ENCODE data around the gene C1QL1.

C1QL1 gene

DNA sequence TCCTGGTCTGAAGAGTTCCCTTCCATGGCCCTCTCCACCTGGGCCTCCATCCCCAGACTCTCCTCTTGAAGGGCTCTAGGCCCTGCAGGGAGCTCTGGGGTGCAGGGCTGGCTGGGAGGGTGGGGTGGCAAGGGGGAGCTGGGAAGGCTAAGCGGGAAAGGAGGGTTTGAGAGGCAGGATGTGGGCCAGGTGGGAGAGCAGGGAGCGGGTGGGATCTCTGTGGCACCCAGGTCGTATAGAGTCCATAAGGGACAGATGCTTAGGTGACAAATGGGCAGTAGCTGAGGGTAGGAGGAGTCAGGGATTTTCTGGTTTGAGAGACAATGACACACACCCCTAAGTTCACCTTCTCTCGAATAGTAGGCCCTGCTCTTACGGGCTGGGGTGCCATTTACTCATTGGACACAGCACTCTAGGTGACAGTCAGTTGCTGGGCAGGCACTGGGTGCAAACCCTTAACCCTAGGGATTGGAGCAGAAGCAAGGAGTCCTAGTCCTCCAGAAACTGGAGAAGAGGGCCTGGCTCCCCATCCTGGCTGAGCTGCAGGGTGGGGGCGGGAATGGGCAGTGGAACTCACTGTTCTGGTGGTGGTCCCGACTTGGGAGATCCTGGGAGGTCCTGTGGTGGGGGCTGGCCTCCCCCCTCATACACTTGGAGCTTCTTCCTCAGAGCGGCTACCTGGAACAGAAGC, 35.9 kb downstream of the C1QL1 start:
- DNase-seq (ENCODE audit: low read depth, low spot score): no peak

DNA sequence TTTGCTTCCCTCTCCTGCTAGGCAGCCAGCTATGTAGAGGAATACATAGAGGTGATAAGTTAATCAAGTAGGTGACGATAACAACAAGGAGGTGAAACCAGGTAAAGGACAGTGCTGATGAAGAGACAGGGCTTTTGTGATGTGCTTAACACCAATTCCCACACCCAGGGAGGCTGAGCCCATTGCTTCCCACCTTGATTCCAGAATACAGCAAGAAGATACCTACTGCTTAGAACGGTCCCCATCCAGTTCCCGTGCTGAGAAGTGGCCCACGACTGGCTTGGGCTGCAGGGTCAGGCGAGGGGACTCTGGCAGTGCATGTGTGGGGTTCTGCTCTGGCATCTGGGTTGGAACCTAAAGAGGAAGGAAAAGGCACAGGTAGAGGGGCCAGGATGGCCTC, 36.7 kb downstream of the C1QL1 start:
- no peak for DNase-seq (ENCODE audit: low read depth, low spot score)

DNA sequence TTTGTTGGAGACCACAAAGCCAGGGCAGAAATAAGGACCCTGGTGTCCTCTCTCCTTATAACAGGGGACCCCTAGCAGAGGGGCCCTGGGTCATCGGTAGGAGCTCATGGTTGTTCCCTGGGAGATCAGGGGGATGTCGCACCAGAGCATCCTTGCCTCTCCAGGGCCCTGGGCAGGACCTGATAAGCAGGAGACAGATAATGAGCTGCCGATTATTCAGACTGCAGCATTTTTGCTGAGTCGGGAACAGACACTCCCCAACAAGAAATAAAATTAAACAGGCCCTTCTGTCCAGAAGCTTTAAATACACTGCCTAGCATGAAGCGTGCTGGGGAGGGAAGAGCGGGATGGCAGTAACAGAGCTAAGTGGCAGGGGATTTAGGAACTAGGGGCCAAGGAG, 37.4 kb downstream of the C1QL1 start:
- DNase-seq (ENCODE audit: low read depth, low spot score): no peak

DNA sequence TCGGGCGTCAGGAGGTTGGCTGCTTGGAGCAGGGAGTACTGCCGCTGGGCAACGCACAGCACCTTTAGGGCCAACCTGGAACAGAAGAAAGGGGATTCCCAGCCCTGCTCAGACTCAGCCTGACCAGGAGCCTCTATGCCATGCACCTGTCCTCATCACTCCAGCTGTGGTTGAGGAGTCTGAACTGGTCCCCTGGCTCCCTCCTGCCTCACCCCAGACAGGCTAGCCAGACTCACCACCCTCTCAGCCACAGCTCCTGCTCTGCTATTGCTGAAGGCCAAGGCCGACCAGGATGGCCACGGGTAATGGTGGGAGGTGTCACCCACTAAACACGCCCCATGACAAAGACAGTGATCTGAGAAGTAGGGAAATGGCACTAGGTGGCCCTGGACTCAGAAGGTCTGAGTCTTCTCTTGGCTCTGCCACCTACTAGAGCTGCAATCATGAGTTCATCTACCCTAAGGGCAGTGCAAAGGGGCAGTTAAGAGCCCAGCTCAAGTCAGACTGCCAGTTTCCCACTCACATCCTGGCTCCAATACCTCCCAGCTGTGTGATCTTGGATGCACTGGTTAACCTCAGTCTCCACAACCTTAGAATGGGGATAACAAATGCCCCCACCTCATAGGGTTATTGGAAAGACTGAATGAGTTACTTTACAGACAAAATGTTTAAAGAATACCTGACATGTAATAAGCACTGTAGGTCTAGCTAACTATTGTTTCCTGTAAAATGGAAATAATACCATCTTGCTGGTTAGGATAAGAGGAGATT, 39.0 kb downstream of the C1QL1 start:
- no peak for DNase-seq (ENCODE audit: low read depth, low spot score)

DNA sequence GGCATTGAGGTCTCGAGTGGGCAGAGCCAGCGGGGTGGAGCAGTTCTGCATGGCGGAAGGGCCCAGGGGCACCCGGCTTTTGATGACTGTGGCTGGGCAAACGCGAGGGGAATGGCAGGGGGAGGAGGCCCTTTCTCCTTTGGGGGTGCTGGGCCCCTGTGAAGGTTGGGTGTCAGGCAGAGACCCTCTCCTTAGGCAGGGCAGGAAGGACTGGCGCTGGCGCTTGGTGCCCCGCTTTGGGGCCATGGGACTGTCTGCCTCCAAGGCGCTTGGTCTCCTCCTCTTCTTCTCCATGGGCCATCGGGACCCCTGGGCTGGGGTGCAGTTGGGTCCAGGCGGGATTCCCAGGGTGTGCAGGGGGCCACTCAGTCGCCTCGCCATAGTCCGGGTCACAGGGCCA, 40.0 kb downstream of the C1QL1 start:
- DNase-seq (ENCODE audit: low read depth, low spot score): no peak

DNA sequence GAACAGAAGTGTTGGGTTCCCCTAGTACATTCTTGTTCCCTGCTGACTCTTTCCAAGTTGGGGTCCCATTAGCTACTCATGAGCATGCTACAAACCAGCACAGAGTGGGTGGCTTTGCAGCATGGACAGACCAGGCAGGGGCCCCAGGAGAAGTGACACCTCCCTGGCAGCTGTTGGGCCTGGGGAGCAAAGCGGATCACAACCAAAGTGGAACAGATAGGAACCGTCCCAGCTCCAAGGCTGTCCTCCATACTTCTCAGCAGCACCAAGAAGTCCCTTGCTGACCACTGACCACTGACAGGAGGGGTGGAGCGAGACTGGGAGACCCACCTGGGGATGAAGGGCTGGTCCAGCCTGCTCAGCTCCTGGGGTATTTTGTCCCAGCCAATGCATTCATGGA, 40.4 kb downstream of the C1QL1 start:
- no peak for DNase-seq (ENCODE audit: low read depth, low spot score)

DNA sequence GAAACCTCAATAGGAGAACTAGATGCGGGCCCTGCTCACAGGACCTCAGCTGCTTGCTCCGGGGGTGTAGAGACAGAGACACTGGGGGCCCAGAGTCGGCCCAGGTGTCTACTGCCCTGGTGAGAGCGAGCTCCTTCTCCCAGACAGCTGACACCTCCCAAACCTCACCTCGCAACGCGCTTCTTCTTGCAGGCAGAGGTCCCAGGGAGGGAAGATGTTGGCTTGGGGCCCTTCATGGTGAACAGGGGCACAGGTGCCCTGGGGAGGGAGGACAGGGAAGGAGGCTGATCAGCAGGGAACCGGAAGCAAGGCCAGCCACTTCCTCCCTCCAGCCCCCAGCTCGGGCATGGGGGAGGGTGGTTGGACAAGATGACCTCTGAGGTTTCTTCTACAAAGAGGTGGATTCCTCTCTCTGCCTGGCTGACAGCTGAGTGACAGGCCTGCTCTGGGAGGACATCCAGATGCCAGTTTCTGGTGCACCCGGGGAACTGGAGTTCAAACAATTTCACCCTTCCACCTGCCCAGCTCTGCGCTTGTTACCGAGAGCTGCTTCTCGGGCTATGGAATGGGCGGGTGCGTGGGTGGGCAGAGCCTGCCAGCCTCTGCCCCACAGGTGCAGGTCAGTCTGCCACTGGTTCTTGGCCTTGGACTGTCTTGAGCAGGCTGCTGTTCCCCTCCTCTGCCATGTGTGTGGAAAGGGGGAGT, 41.1 kb downstream of the C1QL1 start:
- no peak for DNase-seq (ENCODE audit: low read depth, low spot score)

DNA sequence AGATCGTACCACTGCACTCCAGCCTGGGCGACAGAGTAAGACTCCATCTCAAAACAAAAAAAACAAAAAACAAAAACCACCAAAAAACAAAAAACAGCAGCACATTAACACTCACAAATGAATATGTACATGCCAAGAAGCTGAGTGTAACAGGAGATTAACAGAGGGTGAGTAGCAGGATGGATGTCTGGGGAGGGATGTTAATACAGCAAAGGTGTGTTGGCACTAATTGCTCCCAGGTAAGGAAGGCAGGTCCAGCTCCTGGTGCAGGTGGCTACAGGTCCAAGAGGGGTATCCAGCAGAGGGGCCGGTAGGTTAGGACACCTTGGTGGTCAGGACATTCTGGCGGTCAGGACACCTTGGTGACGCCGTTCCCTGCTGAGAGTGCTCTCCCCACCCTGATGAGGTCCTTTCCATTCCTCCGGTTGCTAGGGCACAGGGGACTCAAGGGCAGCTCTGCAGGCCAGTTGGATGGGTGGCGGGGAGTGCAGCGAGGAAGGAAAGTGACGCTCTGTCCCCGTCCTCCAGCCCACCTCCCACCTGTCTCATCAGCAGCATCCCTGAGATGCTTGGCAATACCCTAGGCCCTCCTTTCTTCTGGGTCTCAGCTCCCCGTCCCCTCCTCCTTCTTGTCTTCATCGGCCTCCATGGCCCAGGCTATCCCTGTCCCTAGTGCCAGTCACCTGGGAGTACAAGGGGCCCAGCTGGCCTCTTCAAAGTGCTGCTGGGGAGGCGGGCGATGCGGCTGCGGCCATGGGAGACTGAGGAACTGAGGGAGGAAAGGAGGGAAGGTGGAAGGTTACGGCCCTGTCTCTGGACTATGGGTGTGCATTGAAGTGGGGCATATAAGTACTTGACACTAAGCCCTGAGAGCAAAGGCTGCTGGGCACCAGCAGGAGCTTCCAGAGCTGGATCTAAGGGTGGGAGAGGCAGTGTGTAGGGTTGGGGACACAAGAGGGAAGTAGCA, 42.1 kb downstream of the C1QL1 start:
- no peak for DNase-seq (ENCODE audit: low read depth, low spot score)

DNA sequence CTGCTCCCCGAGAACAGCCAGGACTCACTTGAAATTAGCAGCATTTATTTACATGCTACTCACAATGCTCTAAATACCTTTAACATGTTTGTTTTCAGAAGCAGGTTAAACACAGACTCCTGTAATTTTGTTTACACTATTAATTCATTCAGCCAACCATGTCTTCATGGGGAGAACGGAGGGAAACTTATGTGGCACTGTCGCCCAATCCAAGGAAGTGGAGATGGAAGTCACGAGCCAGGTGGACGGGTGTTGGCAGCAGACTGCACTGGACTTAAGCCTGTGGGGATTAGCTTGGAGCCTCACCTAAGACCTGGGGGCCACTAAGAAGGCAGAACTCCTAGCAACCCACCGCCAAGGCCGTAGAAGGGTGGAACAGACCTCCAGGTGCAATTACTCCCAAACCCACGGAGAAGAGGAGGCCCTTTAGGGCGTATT, 44.0 kb downstream of the C1QL1 start:
- no peak for DNase-seq (ENCODE audit: low read depth, low spot score)

DNA sequence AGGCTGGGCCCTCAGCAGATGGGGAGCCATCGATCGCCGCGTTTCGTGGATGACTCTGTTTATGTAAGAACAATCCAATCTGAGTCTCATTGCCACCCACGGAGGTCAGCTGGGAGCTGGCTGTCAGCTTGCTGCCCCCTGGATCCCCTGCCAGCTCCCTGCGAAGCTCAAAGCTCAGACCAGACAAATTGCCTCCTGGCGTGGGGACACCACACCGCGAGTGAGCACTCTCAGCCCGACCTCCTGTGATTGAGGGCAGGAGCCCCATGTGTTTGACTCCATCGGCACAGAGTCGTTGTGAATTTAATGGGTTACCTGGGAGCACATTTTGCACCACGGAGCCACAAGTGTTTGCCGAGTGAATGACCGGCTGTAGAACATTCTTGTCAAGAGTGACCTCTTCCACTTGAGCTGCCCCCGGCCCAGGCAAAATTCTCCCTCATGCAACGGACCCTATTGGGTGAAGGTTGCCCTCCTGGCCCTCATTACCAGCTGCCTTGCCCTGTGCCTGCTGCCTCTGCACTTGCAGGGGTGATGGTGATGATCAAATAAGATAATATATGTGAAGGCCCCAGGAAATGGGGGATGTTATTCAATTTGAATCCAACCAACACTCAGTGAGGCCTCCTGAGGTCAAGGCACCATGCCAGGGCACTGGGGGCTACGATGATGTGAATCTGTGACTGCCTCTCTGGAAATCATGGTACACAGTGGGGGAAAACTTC, 45.2 kb downstream of the C1QL1 start:
- DNase-seq (ENCODE audit: low read depth, low spot score): no peak

DNA sequence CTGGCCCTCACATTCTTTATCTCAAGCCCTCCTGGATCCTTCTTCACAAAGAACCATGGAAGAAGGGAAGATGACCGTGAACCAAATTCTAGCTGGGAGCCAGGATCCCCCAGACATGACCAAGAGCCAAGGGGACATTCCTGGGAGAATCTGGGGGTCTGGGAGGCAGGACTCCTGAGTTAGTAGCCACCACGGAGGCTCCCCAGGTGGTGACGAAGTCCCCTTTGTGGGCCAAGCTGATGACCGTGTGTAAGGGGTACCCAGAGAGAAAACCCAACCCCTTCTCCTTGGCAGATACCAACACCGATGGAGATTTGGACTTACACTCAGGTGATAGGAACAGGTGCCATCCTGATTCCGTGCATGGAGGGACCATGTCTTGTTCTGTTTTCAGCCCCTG, 46.0 kb downstream of the C1QL1 start:
- no peak for DNase-seq (ENCODE audit: low read depth, low spot score)

DNA sequence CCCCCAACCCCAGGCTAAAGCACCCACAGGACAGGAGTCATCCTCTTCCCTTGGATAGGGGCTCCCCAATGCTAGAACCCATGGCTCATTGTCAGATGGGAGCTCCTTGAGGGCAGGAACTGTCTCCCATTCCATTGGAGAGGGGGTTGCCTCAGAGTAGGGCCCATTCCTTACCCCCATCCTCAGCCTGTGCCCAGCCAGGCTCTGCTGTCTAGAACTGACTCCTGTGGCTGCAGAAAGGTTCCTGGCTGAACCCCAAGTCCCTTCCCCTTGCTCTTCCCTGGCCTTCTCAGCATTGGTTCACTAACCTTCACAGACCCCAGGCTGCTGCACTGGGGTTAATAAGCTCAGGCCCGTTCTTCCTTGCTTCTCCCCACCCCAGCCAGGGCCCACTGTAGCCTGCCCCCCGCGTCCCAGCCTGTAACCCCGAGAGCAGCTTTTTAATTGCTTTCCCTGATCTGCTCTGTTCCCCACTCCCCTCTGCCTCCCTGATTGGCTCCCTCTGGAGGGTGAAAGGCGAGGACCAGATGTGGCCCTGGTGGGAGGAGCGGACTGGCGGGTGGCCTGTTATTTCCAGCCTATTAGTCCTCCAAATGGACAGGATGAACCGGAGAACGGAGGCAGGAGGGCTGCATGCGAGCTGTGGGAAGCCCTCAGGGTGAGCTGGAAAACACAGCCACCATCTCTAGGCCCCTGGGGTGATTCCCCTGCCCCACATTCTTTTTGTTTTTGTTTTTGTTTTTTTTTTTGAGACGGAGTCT, 46.8 kb downstream of the C1QL1 start:
- no peak for DNase-seq (ENCODE audit: low read depth, low spot score)

DNA sequence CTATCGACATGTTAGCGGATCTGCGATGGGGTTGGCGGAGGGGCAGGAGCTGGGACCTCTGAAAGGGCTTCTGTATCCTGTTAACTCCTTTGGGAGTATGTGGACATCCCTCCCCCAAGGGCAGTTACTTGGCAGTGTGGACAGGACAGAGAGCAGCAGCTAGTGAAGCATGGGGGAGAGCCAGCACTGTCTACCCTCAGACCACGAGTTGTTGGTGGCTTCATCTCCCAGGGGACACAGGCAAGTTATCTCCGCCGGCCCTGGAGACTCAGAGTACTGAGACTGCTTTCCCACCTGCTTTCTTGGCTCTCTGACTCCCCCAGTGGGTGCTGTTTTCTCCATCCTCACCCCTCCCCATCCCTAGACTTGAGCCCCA, 47.5 kb downstream of the C1QL1 start:
- DNase-seq (ENCODE audit: low read depth, low spot score): no peak

DNA sequence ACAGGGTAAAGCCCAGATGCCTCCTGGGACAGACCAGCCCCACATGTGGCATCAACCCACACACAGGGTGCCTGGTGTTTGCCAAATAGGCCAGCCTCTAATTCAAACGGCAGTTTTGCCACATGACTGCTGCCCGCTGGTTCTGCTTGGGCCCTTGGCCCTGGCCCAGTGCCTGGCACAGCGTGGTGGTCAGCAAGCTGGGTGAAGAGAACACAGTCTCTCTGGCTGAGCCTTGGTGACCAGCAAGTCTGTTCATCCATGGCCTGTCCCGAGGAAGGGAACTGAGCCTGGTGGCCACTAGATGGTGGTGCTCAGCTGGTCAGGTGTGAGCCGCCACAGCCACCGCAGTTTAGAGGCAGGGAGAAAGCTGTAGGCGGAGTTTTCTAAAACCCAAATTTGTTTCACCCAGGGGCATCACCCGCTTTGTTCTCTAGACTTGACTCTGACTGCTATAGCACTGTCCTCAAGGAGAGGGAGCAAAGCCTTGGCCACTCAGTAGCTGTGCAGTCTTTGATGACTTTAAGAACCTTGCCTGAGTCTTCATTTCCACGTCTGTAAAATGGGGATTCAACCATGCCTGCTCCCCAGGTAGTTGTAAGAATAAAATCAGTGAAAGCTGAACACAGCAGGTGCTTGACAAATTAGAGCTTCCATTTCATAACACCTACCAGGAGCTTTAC, 48.1 kb downstream of the C1QL1 start:
- DNase-seq (ENCODE audit: low read depth, low spot score): peak; percentile 91

DNA sequence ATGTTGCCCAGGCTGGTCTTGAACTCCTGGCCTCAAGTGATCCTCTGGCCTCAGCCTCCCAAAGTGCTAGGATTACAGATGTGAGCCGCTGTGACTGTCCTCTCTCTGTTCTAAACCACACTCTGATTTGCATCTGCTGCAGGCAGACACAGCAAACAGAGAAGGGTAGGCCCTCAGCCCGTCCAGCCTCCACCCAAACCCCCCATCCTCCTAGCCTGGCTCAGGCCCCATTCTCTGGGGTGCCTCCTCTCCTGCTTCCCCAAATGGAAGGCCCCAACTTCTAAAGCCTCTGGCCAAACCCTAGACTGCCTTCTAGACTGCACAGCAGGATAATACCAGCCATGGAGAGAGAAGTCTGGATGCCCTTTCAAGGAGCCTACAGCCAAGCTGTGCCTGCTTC, 48.7 kb downstream of the C1QL1 start:
- no peak for DNase-seq (ENCODE audit: low read depth, low spot score)

DNA sequence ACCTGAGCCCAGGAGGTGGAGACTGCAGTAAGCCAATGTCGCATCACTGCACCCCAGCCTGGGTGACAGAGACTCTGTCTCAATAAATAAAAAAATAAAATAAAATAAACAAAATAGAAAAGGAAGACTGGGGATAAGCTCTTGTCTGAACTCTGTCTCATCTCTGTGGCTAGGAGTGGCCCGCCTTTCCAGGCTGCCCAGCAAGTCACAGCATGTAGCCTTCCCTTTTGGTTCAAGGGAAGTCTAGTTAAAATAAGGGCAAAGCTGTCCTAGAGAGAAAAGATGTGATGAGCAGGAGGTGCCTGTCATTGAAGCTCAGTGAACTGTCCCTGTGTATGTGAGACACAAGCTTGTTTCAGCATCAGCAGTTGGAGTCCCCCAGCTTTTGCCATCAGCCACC, 50.1 kb downstream of the C1QL1 start:
- no peak for DNase-seq (ENCODE audit: low read depth, low spot score)

DNA sequence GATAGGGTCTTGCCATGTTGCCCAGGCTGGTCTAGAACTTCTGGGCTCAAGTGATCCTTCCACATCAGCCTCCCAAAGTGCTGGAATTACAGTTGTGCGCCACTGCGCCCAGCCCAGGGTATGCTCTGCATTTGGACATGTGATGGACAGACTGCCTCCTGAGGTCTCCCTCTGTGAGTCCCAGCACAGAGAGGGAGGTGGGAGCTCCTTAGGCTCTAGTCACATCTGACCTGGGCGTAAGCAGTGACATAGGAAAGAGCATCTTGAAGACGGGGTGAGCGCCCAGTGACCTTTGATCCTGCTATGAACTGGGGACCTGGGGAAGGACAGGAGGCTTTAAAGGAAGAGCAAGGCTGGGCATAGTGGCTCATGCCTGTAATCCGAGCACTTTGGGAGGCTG, 50.6 kb downstream of the C1QL1 start:
- DNase-seq (ENCODE audit: low read depth, low spot score): no peak

DNA sequence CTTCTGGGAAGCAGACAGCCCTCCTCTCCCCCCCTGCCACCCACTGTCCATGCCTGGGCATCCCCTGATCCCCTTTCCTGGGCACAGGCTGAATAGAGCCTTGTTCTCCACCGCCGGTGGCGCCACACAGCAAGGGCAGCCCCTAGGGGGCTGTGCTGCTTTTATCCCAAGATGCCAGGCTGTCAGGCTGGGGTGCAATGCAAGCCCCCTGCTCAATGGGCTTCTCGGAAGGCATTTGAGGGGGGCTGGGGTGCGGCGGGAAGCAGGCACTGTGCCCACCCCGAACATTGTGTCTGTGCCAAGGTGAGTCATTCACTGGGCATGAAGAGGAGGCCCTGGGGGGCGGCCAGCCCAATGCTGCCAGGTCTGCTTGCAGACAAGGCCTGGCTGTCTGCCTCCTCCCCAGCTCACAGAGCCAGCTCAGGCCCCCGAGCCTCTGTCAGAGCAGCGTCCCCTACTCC, 51.3 kb downstream of the C1QL1 start:
- DNase-seq (ENCODE audit: low read depth, low spot score): peak; percentile 92
